ENCODE measurements around the gene SEMA3D. TPM values are rescaled to one million over a fixed set of nuclear protein-coding genes. Genes with fewer than 3 reads are reported as not detected.

SEMA3D gene
- polyA plus RNA-seq, 3 donors from 2014 or later: not detected

DNA sequence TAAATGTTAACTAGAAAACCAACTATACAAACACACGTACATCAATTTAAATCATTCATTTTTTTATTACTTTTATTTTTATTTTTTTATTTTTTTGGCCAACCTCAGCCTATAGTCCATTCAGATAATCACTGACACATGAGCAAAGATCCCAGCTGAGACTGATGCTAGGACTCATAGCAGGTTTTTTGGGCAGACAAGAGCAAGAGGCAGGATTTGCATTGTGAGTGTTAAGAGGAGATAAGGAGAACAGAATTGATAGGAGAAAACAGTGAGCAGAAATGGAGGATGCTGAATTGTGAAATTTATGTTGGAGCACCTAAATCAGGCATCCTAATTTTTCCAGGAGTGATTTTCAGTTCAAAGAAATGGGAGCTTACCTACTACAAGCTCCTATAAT, 240.3 kb downstream of the SEMA3D start:
- H3K4me1 Mint-ChIP-seq: no peaks in the 10 kb centered on the region
- H3K27ac Mint-ChIP-seq: no peak overlapping the region
- DNase-seq: no peak
- no peaks in the 10 kb centered on the region for H3K27me3 Mint-ChIP-seq (ENCODE audit: low read depth in 3 of 3)
- no peak overlapping the region for H3K4me3 Mint-ChIP-seq
- peaks cover 0 to 3% (median 0%) of the 10 kb centered on the region in 3 donors for H3K36me3 Mint-ChIP-seq
- peaks cover 7 to 40% (median 14%) of the 10 kb centered on the region in 6 donors for H3K9me3 Mint-ChIP-seq

All from immature natural killer cell (primary cell).